Hematopoietic multipotent progenitor cell treated with erythropoietin and hydrocortisone succinate and interleukin-3 and kit ligand, for 15 days (in vitro differentiated cells): ENCODE measurements around the gene FBXW10.
"Not testable (repeated sequence)": the region's sequence is repeated elsewhere in the genome, so short reads cannot be mapped to it uniquely, and the experiment has no call there.

ENCODE experiments used
- DNase-seq: peaks from one replicate; pipeline ENCODE4 v3.0.0-alpha.2; 2015; ENCODE audit warnings: low spot score

The FBXW10 gene

DNA sequence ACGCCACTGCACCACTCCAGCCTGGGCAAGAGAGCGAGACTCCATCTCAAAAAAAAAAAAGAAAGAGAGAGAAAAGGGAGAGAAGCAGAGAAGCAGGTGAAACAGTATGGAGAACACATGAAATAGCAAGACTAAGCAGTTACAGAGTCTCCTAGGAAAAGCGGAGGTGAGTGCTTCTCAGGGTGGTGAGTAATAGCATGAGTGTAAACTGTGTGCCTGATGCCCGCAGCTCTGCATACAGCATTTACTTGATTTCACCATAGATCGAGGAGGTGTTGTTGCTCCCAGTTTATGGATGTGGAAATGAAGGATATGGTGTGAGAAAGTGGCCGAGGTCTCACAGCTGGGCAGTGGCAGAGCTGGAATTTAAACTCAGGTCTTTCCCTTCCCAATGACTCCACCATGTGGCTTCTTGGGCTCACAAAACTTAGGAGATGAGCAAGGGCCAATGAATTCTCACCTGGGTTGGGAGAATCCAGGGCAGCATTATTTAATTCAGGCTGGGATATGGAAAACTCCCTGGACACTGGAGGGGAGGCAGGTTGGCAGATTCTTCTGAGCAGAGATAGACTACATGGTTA is 10.1 kb downstream of the FBXW10 start:
- DNase-seq, result not testable (repeated sequence)

DNA sequence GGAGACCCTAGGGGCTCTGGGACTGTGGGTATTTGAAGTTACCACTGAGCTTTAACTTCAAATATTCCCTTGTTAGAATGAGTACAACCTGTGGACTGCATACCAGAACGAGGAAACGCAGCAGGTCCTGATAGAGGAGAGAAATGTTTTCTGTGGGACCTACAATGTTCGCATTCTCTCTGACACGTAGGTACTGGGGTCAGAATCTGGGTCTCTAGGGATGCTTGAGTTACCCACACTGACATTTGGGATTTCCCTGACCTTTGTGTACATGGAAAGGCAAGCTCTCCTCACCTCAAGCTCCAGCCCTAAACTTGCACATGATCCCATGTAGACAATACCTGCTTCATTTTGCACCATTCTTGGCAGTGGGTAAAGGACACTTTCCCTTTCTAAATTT is 12.1 kb downstream of the FBXW10 start:
- DNase-seq, result not testable (repeated sequence)

DNA sequence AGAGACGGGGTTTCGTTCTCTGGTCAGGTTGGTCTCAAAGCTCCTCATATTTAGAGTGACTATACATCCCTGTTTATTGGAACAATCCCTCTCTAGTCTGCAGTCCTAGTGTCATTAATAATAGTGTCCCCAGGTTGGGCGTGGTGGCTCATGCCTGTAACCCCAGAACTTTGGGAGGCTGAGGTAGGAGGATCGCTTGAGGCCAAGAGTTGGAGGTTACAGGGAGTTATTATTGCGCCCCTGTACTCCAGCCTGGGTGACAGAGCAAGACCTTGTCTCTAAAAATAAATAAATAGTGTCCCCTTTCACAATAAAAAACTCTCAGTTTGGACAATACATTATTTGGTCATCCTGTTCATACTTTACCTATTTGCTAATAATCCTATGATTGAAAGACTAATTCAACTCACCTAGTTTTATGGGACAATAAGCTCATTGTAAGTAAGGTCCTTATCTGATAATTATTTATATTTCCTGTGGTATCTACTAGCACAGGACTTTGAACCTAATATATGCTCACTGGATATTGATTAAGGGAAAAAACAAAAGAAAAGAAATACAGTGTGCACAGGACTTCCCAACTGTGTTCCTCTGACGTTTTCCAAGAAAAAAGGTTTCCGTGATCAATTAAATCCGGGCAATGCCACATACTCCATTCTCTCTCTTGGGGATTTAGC is 13.7 kb downstream of the FBXW10 start:
- not testable (repeated sequence) for DNase-seq

DNA sequence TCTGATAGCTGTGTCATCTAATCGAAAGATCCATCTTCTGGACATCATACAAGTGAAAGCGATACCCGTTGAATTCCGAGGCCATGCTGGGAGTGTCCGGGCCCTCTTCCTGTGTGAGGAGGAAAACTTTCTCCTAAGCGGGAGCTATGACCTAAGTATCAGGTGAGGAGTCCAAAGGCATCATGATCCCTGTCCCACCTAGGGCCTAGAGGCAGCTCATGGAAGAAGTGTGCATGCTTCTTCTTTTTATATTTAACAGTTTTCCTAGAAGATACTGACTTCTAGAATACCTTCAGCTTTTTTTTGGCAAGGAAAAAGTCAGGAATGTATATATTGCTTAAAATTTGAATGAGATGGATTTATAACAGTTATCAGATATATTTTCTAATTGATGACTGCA is 14.5 kb downstream of the FBXW10 start:
- not testable (repeated sequence) for DNase-seq

DNA sequence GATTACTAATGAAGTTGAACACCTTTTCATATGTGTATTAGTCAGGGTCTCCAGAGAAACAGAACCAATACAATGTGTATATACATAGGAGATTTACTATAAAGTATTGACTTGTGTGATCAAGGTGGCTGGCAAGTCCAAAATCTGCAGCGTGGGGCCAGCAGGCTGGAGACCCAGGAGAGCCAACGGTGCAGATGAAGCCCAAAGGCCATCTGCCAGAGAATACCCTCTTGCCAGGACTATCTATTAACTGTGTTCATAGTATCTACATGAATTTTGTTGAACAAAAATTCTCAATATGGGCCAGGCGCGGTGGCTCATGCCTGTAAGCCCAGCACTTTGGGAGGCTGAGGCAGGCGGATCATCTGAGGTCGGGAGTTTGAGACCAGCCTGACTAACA is 16.4 kb downstream of the FBXW10 start:
- DNase-seq, result not testable (repeated sequence)

DNA sequence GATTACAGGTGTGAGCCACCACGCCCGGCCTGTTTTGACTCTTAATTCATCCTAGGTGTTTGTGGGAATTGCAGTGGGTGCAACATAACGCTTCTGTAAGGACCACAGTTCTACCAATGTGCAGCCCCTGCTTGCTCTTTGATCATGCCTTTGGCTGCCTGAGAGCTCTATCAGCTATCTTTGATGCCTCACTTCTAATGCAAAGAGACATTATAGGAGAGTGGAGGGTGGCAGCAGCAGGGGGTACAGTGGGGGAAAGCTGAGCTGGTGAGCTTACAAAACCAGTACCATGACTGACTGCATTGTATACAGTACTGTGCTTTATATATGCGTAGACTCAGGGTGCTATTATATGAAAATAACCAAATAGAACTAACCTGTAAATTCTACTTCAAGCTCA is 26.7 kb downstream of the FBXW10 start:
- DNase-seq, result not testable (repeated sequence)

DNA sequence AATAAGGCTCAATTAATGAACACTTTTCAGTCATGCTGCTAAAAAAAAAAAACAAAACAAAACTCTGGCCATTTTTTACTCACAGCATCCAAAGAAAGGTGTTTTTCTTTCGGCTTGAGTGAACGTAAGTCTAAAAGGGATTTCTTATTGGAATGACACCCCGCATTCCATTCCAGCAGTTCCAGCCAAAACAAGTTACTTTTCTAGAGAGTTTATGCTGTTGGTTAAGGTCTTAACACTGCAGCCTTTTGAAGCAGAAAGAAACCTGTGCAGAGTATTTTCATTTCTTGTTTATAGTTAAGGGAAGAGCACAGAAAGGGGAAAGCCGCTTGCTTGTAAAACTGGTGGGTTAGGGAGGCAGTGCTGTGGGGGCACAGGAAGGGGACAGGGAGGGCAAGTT is 27.2 kb downstream of the FBXW10 start:
- DNase-seq, result not testable (repeated sequence)

DNA sequence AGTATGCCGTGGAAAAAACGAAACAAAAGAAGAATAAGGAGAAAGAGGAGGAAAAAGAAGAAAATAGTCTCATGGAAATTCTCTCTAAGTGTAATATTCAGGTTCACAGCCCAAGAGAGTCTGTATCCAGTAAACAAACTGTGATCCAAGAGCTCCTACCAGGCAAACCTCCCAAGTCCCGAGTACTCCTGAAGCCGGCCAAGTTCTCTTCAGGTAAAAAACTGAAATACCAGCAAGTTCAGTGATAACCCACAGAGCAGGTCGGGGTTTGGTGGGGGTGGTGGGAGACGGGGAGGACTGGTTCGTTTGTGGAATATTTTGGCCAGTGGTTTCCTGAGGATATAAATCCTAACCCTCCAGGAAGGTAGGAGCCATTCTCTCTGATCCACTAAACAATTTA is 28.6 kb downstream of the FBXW10 start:
- no peak for DNase-seq

DNA sequence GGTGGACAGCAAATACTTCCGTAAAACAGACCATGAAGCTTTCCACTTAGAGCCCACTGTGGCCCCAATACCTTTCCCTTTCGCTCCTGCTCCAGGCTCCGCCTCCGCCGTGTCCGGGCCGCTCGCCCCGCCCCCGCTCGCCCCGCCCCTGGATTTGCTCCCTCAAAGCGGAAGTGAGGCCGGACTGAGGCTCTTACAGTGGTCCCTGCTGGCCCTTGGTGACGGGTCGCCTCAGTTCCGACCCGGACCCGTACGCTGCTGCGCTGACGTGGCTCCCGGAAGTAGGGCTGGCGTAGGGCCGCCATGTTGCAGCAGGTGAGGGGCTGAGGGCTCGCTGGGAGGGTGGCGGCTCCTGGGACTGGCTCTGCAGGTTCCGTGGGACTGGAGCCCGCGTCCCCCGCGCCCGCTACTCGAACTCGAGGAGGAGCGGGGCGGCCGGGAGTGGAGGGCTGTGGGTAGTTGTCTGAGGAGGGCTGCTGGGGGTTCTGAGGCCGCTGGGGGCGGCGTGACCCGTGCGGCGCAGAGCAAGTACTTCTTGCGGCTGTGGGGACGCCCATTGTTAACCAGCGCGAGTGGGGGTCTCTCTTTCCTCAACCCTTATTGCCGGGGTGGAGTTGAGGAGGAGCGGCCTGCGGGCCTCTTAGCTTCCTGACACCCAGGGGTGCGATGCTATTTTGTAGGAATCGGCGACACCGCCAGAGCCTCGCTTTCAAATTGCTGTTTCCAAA is 37.3 kb downstream of the FBXW10 start, which contains the start of gene TVP23B:
TVP23B (plus strand) TSS at position 193 of the 728 bp plus-strand sequence; CDS start at position 304, 111 bp downstream.
- DNase-seq, result peak; percentile 93

DNA sequence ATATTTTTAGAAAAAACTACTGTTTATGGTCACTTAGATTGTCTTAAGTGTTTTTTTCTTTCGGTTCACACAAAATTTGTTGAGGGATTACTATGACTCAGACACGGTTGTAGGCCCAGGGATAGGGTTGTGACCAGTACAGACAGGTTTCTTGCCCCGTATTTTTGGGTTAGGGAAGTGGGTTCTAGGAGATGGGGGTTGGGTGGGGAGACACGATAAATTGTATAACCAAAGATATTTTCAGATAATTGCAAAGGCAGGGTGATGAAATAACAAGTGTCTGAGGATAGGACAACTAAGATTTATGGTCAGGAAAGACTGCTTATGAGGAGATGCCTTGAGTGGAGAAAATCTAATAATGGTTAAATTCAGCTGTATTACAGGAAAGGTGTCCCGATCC is 38.0 kb downstream of the FBXW10 start:
- DNase-seq, result not testable (repeated sequence)

DNA sequence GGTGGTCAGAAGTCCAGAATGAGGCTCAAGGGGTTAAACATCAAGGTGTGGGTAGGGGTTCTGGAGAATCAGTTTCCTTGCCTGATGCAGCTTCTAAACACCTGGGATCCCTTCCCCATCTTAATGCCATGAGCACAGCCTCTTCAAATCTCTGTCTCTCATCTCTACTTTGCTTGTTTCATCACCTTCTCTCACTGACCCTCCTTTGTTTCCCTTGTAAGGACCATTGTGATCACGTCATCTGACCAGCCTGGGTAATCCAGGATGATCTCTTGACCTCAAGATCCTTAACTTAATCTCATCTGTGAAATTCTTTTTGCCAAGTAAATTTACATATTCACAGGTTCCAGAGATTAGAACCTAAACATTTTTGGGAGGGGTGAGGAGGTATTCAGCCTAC is 42.1 kb downstream of the FBXW10 start:
- not testable (repeated sequence) for DNase-seq

DNA sequence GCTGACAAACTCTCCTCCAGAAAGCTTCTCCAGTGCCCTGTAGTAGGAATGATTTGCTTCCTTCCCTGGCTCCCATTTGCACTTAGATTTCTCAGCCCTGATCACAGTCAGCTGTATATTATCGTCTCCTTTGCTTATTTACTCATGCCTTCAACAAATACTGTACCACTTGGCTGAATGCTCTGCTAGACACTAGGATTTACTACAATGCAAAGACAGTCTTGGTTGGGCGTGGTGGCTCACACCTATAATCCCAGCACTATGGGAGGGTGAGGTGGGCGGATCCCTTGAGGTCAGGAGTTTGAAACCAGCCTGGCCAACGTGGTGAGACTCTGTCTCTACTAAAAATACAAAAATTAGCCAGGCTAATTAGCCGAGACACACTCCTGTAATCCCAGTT is 43.0 kb downstream of the FBXW10 start:
- not testable (repeated sequence) for DNase-seq

DNA sequence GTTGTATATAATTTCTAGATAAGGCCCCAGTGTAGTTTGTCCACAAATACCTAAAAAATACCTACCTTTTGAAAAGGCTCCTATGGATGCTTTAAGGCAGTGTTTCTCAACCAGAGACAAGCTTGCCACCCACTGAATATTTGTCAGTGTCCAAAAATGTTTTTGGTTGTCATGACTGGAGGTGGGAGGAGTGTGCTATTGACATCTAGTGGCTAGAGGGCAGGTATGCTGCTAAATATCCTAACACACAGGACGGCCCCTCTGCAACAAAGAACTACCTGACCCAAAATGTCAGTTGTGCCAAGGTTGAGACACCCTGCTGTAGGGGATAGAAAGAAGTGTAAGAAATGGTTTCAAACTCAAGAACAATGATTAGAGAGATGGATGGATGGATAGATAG is 47.5 kb downstream of the FBXW10 start:
- DNase-seq, result not testable (repeated sequence)

DNA sequence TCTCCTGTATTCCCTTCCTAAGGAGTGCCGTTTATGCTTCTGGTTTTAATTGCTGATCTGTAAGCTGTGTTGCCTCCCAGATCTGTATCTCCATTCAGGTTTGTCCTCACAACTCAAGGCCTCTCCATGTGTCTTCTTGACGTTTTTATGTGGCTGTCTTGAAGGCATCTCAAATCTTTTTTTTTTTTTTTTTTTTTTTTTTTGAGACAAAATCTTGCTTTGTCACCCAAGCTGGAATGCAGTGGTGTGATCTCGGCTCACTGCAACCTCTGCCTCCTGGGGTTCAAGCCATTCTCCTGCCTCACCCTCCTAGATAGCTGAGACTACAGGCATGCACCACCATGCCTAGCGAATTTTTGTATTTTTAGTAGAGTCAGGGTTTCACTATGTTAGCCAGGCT is 51.0 kb downstream of the FBXW10 start:
- DNase-seq, result peak; percentile 37

DNA sequence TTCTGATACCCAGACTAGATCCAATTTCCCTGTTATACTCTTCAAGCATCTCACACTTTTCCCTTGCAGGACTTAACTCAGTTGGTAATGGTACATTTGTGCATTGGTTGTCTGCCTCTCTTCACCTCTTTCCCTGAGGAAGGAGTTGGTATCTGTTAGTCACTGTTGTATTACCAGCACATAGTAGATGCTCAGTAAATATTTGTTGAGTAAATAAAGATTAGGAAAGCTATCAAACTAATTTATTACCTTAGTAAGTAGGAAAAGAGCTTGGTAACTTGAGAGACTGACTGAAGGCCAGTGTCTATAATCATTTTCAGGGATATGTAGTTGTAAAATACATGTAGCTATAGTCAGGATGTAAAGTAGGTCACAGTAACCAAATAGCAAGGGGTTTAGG is 53.0 kb downstream of the FBXW10 start:
- not testable (repeated sequence) for DNase-seq

DNA sequence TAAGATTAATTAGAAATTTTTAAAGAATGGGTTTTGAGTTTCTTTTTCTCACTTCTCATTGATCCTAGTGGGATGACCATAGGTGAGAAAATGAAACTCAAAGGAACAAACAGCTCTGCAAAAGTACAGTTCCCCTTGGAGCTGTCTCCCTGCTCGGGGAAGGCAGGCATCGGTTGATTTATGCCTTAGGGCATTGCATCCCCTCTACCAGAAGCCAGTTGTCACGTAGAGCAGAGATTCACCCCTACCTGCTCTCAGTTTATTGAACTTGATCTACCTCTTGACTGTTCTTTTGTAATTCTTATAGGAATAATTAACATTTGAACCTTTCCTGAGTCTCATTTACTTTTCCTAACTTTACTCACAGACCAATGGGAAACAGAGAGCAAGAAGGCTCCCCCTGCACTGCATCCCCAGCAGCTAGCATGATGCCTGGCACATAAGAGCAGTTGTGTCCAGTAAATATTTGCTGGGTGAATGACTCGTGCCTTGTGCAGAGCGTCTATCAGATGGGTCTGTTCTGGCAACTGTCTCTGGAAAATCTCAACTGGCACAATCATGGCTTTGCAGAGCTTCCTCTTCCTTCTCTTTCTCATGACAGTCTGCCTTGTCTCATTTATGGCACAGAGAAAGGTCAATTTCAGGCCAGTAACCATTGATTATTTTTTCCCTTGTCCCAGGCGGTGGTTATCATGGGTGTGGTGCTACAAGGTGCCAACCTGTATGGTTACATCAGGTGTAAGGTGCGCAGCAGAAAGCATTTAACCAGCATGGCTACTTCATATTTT is 59.8 kb downstream of the FBXW10 start:
- DNase-seq, result not testable (repeated sequence)

DNA sequence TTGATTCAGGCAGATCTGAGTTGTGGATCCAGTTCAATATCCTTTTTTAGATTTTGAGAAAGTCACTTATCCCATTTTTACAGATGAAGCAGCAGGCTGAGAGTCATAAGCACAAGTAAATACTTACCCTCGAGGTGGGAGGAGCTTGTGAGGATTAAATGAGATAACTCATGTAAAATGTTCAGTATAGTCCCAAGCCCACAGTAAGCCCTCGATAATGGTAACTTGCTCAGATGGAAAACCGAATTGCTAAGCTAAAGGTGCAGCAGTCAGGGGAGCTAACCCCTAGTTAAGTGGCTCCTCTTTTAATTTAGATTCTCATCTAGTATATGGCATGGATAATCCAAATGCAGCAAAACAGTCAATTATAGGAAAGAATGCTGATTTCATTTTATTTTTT is 72.1 kb downstream of the FBXW10 start:
- DNase-seq, result peak; percentile 9

DNA sequence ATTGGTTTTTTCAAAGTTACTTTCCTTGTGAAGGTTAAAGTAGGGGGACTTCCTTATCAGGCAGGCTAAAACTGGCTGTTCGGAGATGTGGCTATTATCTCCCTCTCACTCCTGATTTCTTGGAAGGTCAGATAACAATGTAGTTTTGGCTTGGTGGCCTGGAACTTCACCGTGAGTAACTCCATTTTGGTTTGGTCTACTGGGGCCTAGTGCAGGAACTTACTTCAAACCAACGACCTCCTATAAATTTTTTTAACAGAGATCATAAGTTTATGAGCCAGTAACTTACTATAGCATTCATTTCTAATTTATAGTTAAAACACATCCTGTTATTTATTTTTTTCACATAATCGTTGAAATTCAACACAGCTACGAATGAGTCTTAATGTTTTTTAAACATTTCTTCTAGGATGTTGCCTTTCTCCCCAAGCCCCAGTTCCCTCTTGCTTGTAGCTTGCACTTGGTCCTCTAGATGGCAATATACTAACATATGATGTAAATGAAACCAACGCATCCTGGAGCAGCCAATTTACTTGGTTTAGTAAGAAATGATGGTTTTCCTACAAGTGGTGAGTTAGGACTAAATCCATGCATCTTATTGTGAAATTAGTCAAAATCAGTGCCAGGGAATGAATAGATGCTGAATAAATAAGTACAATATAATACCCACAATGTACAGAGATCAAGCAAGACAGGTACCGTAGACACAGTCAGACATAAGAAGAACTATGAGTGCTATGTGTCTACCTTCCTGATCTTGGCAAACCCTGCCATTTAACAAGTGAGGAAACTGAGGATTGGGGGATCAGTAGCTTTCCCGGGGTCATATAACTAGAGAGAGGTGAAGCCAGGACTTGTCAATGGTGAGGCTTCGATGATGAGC is 72.9 kb downstream of the FBXW10 start:
- peak; percentile 76 for DNase-seq

DNA sequence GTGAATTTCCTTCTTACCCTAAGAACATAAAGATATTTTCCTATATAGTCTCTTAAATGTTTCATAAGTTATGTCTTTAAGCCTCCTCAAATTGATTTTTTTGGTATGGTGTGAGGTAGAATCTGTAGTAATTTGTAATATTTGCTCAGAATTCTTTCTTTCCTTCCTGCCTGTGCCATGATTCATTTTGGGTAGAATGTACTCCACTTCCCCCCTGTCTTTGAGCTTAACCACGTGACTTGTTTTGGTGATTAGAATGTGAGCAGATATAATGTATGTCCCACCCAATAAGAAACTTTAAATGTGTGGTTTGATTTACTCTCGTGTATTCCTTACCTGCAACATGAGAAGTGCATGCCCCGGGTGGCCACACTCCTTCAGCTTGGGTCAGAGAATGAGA is 77.6 kb downstream of the FBXW10 start:
- DNase-seq, result not testable (repeated sequence)

DNA sequence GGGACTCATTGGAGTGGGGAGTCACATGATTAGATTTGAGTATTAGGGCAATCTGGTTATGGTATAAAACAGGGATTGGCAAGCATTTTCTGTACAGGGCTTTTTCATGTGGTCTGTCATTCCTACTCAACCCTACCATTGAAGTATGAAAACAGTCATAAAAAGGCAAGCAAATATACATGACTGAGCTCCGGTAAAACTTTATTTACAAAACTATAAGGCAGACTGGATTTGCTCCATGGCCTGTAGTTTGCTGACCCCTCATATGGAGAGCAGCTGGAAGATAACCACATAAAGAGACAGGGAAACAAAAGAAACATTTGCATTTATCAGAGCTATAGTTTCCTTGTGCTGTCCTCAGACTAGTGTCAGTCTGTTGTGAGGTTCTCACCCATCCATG is 83.8 kb downstream of the FBXW10 start:
- not testable (repeated sequence) for DNase-seq
